ENCODE results near the gene MTA1. TPM values are rescaled to one million over a fixed set of nuclear protein-coding genes. Genes with fewer than 3 reads are reported as not detected.

The MTA1 gene
- total RNA-seq, 1 donor from 2014 or later, result 74.8 TPM

DNA sequence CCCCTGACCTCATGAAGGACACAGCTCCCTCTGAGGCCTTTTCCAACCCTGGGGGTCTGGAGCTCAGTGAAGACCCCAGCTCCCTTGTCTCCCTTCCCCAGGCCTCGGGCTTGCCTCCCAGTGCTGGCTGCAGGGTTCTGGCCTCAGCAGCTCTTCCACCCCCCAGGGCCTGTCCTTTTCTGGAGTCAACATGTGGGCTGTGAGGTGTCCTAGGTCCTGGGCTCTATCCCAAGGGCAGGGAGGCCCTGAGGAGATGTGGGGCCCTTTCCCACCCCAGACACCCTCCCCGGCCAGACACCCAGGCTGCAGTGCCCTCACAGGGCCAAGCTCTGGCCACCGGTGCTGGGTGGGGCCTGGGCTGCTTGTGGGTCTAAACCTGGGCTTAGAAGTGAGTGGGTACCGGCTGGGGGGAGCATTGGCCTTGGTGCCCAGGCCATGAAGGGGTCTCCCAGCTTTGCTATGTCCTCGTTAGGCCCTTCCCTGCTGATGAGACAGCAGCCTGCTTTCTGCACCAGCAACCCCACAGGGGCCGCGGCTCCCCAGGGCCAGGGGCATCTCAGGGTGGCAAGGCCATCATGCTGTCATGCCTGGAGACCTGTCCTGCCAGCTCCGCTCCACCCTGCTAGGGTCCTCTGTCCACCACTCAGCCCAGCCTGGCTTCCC lies 52.3 kb downstream of the MTA1 start:
- peak overlapping the region; percentile 73 for H3K27ac ChIP-seq
- intact Hi-C loops (cut with DNase I), result no loop called here
- peaks cover 35% of the 10 kb centered on the region for H3K4me1 ChIP-seq
- DNase-seq (no peak), ATAC-seq (no peak)
- no peak overlapping the region for H3K4me3 ChIP-seq
- no peaks in the 10 kb centered on the region for H3K9me3 ChIP-seq
- peaks cover 12% of the 10 kb centered on the region for H3K27me3 ChIP-seq
- TF ChIP-seq, protein P1, sequence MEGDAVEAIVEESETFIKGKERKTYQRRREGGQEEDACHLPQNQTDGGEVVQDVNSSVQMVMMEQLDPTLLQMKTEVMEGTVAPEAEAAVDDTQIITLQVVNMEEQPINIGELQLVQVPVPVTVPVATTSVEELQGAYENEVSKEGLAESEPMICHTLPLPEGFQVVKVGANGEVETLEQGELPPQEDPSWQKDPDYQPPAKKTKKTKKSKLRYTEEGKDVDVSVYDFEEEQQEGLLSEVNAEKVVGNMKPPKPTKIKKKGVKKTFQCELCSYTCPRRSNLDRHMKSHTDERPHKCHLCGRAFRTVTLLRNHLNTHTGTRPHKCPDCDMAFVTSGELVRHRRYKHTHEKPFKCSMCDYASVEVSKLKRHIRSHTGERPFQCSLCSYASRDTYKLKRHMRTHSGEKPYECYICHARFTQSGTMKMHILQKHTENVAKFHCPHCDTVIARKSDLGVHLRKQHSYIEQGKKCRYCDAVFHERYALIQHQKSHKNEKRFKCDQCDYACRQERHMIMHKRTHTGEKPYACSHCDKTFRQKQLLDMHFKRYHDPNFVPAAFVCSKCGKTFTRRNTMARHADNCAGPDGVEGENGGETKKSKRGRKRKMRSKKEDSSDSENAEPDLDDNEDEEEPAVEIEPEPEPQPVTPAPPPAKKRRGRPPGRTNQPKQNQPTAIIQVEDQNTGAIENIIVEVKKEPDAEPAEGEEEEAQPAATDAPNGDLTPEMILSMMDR (IDR thresholded peaks at IDR 0.05), result no peak
- H3K36me3 ChIP-seq, result no peaks in the 10 kb centered on the region

DNA sequence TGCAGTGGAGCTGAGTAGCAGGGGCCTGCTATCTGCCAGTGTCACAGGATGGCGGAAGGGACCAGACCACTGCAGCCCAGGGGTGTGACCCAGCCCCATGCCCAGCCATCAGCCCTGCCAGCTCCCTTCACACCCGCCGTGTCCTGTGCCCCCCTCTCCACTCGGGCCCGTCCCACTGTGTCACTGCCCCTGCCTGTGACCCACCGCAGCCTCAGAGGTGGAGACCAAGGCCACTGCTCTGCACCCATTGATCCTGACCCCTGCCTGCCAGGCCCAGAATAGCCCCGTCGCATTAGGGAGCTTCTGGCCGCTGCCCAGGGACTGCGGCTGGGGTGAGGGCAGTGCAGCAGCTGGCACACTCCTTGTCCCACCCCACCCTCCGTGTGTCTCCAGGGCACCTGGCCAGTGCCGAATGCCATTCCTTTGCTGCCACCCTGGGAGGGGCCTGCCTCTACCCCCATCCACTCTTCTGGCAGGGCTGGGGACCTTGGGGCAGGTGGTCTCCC lies 52.9 kb downstream of the MTA1 start:
- DNase-seq, result no peak
- Histone ChIP-seq H3K9me3 (no peaks in the 10 kb centered on the region), H3K27ac (peak overlapping the region; percentile 73), H3K4me3 (no peak overlapping the region), H3K27me3 (peaks cover 12% of the 10 kb centered on the region), H3K4me1 (peaks cover 35% of the 10 kb centered on the region), H3K36me3 (no peaks in the 10 kb centered on the region)
- peak; percentile 20 for ATAC-seq
- TF ChIP-seq, protein P1 (IDR thresholded peaks at IDR 0.05), result no peak
- intact Hi-C loops (cut with DNase I), result no loop called here

DNA sequence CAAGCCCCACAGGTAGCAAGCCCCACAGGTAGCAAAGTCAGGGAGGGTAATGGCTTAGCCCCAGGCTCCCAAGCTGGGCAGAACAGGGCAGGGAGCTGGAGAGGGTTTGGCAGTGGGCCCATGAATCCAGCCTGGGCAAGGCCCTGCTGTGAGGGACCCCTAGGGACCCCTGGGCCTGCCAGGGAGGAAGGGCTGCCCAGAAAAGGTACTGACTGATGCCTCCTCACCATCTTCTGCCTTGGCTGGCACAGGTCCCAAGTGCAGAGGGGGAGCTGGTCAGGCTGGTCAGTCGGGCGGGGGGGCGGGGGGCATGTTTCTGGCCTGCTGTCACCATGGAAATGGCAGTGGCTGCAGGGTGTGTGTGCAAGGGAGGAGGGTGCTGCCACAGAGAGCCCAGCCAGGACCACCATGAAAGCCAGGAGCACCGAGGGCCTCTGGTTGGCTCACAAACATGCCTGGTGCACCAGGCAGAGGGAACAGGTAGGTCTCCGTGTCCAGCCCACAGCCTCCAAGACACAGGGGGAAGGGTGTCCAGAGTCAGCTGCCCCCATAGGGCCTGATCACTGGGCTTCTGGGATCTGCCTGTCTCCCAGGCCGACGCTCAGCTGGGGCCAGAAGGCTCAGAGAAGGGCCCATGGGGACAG lies 53.5 kb downstream of the MTA1 start:
- DNase-seq (no peak), ATAC-seq (no peak)
- TF ChIP-seq, protein P1 (IDR thresholded peaks at IDR 0.05), result no peak
- Histone ChIP-seq H3K36me3 (no peaks in the 10 kb centered on the region), H3K4me3 (peak overlapping the region; percentile 56), H3K27ac (peak overlapping the region; percentile 88), H3K4me1 (peaks cover 35% of the 10 kb centered on the region), H3K9me3 (no peaks in the 10 kb centered on the region), H3K27me3 (peaks cover 12% of the 10 kb centered on the region)
- intact Hi-C loops (cut with DNase I), result no loop called here

DNA sequence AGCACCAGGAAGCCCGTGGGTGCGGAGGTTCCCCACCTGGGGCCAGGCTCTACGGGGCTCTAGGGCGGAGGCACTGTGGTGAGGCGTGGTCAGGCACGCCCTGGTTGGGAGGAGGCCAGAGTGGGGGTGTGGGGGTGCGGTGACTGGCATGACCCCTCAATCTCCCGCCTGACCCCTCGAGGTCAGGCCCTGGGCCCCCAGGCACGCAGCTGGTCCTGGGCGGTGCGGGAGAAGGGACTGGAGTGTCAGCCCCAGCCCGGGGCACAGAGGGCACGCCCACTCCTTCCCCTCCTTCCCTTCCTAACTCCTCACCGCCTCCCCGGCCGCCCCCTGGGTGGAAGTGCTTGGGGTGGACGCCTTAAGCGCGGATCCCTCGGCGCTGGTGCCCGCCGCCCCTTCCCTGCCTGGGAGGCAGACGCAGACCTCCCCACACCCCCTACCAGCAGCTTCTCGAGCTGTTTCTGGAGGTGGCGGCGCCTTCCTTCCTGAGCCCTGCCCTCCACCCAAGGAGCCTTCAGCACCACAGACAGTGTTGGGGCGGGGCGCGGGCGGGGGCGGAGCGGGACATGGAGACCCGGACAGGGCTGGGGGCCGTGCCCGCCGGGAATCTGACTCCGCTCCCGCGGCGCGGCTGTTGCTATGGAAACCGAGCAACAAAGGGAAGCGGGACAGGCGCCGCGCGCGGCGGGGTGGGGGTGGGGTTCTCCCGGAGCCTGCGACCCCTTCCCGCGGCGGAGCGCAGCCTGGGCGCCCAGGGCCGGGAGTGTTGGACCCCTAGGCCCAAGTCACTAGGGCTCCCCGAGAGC lies 54.3 kb downstream of the MTA1 start:
- Histone ChIP-seq H3K36me3 (no peaks in the 10 kb centered on the region), H3K4me1 (peaks cover 35% of the 10 kb centered on the region), H3K4me3 (peak overlapping the region; percentile 56), H3K9me3 (no peaks in the 10 kb centered on the region), H3K27ac (peak overlapping the region; percentile 88), H3K27me3 (peaks cover 12% of the 10 kb centered on the region)
- TF ChIP-seq, protein P1 (IDR thresholded peaks at IDR 0.05), result no peak
- peak; percentile 93 for DNase-seq
- intact Hi-C loops (cut with DNase I), result no loop called here
- peak; percentile 66 for ATAC-seq

DNA sequence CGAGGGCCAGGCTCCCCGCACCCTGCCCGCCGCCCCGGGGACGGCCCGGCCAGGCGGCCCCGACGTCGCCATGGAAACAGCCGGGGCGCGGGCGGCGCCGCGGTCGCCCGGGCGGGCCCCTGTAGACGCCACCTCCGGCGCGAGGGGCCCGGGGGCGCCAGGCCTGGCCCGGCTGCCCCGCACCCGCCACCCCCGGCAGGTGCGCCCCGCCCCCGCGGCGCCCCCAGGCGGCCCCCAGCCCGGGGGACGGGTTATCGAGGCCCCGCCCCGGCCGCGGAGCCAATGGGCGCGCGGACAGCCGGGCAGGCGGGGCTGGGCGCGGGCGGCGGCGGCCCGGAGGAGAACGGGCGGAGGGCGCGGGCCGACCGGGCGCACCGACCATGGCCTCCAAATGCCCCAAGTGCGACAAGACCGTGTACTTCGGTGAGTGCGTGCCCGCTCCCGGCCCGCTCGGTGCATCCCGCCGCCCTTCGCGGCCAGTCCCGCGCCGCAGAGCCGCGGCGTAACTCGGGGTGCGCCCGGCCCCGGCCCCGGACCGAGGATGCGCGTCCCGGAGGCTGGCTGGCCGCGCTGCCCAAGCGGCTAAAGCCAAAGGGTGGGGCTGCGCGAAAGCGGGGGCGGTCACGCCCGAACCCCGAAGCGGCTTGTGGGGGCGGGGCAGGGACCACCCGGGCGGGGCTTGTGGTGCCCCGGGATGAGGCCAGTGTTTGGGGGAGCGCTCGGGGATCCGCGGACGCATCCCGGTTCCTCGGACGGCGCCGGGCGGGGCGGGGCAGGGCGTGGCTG lies 55.0 kb downstream of the MTA1 start, which contains the start of gene CRIP2:
Gene CRIP2 (plus strand): TSS at position 339 of the 786 bp plus-strand sequence. CDS start 42 bp downstream, at position 381.
- Histone ChIP-seq H3K4me1 (peaks cover 35% of the 10 kb centered on the region), H3K27me3 (peaks cover 12% of the 10 kb centered on the region), H3K36me3 (no peaks in the 10 kb centered on the region), H3K27ac (peak within 1 kb of the TSS; percentile 93), H3K4me3 (peak within 1 kb of the TSS; percentile 66), H3K9me3 (no peaks in the 10 kb centered on the region)
- TF ChIP-seq, protein P1 (IDR thresholded peaks at IDR 0.05), result no peak
- DNase-seq, result no peak
- intact Hi-C loops (cut with DNase I), result no loop called here
- ATAC-seq, result peak; percentile 33
